ENCODE results near the gene MAGI2. TPM values are rescaled to one million over a fixed set of nuclear protein-coding genes. Genes with fewer than 3 reads are reported as not detected.

The MAGI2 gene
- total RNA-seq, 1 experiment from 2014 or later = 0.25 TPM

- Mint-ChIP-seq H3K27me3 (ENCODE audit: insufficient read depth, unreplicated experiment) (no peaks in the 10 kb centered on the region), H3K9me3 (ENCODE audit: unreplicated experiment) (no peaks in the 10 kb centered on the region), H3K27ac (ENCODE audit: unreplicated experiment) (no peak overlapping the region), H3K4me1 (ENCODE audit: low read depth, unreplicated experiment) (no peaks in the 10 kb centered on the region), H3K36me3 (ENCODE audit: insufficient read depth, unreplicated experiment) (no peaks in the 10 kb centered on the region), H3K4me3 (ENCODE audit: unreplicated experiment) (no peak overlapping the region)
- Histone ChIP-seq H3K36me3 (ENCODE audit: control insufficient read depth, insufficient read depth, low read length) (no peaks in the 10 kb centered on the region), H3K4me1 (no peaks in the 10 kb centered on the region), H3K4me3 (ENCODE audit: low read depth, low read length) (no peak overlapping the region), H3K27me3 (replicated peaks; ENCODE audit: control insufficient read depth, insufficient read depth, low read length) (no peaks in the 10 kb centered on the region), H3K9me3 (no peaks in the 10 kb centered on the region)
- ChIA-PET CTCF (no interaction called here), POLR2A (no interaction called here)
- TF ChIP-seq CTCF (IDR thresholded peaks at IDR 0.05; ENCODE audit: insufficient read depth in 1 of 2, low read depth in 1 of 2, low read length in 1 of 2, severe bottlenecking in 1 of 2, unreplicated experiment in 1 of 2) = no peak
- DNase-seq = no peak
- BruUV-seq (replicated peaks) = no TSS peak
- intact Hi-C loops (cut with micrococcal nuclease; ENCODE audit: unreplicated experiment) = no loop called here
Measured at GRCh38 chr7:78649236-78649635, 804.2 kb downstream of the MAGI2 start.

- ChIA-PET CTCF (no interaction called here), POLR2A (no interaction called here)
- TF ChIP-seq CTCF (IDR thresholded peaks at IDR 0.05; ENCODE audit: insufficient read depth in 1 of 2, low read depth in 1 of 2, low read length in 1 of 2, severe bottlenecking in 1 of 2, unreplicated experiment in 1 of 2) = no peak
- Mint-ChIP-seq H3K9me3 (ENCODE audit: unreplicated experiment) (no peaks in the 10 kb centered on the region), H3K36me3 (ENCODE audit: insufficient read depth, unreplicated experiment) (no peaks in the 10 kb centered on the region), H3K4me3 (ENCODE audit: unreplicated experiment) (no peak overlapping the region), H3K27ac (ENCODE audit: unreplicated experiment) (no peak overlapping the region), H3K4me1 (ENCODE audit: low read depth, unreplicated experiment) (no peaks in the 10 kb centered on the region), H3K27me3 (ENCODE audit: insufficient read depth, unreplicated experiment) (no peaks in the 10 kb centered on the region)
- Histone ChIP-seq H3K36me3 (ENCODE audit: control insufficient read depth, insufficient read depth, low read length) (no peaks in the 10 kb centered on the region), H3K4me3 (ENCODE audit: low read depth, low read length) (no peak overlapping the region), H3K9me3 (no peaks in the 10 kb centered on the region), H3K27me3 (replicated peaks; ENCODE audit: control insufficient read depth, insufficient read depth, low read length) (no peaks in the 10 kb centered on the region), H3K4me1 (no peaks in the 10 kb centered on the region)
- no TSS peak for BruUV-seq (replicated peaks)
- intact Hi-C loops (cut with micrococcal nuclease; ENCODE audit: unreplicated experiment) = no loop called here
- no peak for DNase-seq
Measured at GRCh38 chr7:78642751-78643150, 810.7 kb downstream of the MAGI2 start.

GRCh38 chr7:78638364-78638763 lies 815.1 kb downstream of the MAGI2 start:
- Mint-ChIP-seq H3K27me3 (ENCODE audit: insufficient read depth, unreplicated experiment) (no peaks in the 10 kb centered on the region), H3K4me3 (ENCODE audit: unreplicated experiment) (no peak overlapping the region), H3K4me1 (ENCODE audit: low read depth, unreplicated experiment) (no peaks in the 10 kb centered on the region), H3K27ac (ENCODE audit: unreplicated experiment) (no peak overlapping the region), H3K9me3 (ENCODE audit: unreplicated experiment) (no peaks in the 10 kb centered on the region), H3K36me3 (ENCODE audit: insufficient read depth, unreplicated experiment) (no peaks in the 10 kb centered on the region)
- no peaks in the 10 kb centered on the region for H3K27me3 ChIP-seq (replicated peaks; ENCODE audit: control insufficient read depth, insufficient read depth, low read length)
- TF ChIP-seq CTCF (IDR thresholded peaks at IDR 0.05; ENCODE audit: insufficient read depth in 1 of 2, low read depth in 1 of 2, low read length in 1 of 2, severe bottlenecking in 1 of 2, unreplicated experiment in 1 of 2) = no peak
- no peaks in the 10 kb centered on the region for H3K9me3 ChIP-seq
- POLR2A ChIA-PET = no interaction called here
- H3K36me3 ChIP-seq (ENCODE audit: control insufficient read depth, insufficient read depth, low read length) = no peaks in the 10 kb centered on the region
- no TSS peak for BruUV-seq (replicated peaks)
- H3K4me1 ChIP-seq = no peaks in the 10 kb centered on the region
- no peak overlapping the region for H3K4me3 ChIP-seq (ENCODE audit: low read depth, low read length)
- CTCF ChIA-PET = no interaction called here
- intact Hi-C loops (cut with micrococcal nuclease; ENCODE audit: unreplicated experiment) = no loop called here
- no peak for DNase-seq
